Panc1 (cell line): Measurements from ENCODE around the gene ALKBH2. TPM values are rescaled to one million over a fixed set of nuclear protein-coding genes. Genes with fewer than 3 reads are reported as not detected.

Experiments
- ATAC-seq: fragments of 200-7000 bp; cut with Tn5 transposase; 2 replicates; pipeline ENCODE4 v1.9.1; 2020; ENCODE audit warnings: mild to moderate bottlenecking, moderate library complexity
- BruUV-seq: library from RNA; stranded (reverse); fragments of 400-500 nt; replicated peaks from 2 replicates; lab custom pipeline; 2021; lab: Mats Ljungman, UMichigan
- CTCF ChIA-PET: fragments of 300-600 bp; sonication (Branson Sonifier 250); formaldehyde crosslinking; loops from one replicate; lab custom pipeline; 2022; ENCODE audit warnings: antibody characterized with exemption; lab: Charles Lee
- POLR2A ChIA-PET: fragments of 300-600 bp; sonication (Branson Sonifier 250); formaldehyde crosslinking; loops from one replicate; lab custom pipeline; 2022; ENCODE audit warnings: antibody characterized with exemption; lab: Charles Lee
- DNase-seq: peaks from one replicate; pipeline ENCODE4 v3.0.0-alpha.2; 2010; ENCODE audit warnings: low read depth, low spot score
- H3K27ac ChIP-seq: 2 replicates; pipeline ENCODE4 v1.5.1; 2011; ENCODE audit warnings: mild to moderate bottlenecking, low read length, inconsistent platforms
- H3K27me3 ChIP-seq: fragments of 200-500 bp; sonication (Bioruptor generic); 2 replicates; pipeline ENCODE4 v1.6.0; 2014; ENCODE audit warnings: low read length, inconsistent platforms; ENCODE audit not compliant: control insufficient read depth, insufficient read depth
- H3K36me3 ChIP-seq: fragments of 200-500 bp; sonication (Bioruptor generic); 2 replicates; pipeline ENCODE4 v1.5.1; 2014; ENCODE audit warnings: inconsistent platforms, mild to moderate bottlenecking, low read length, moderate library complexity; ENCODE audit not compliant: control insufficient read depth, insufficient read depth
- H3K4me1 ChIP-seq: 2 replicates; pipeline ENCODE4 v1.5.1; 2011; ENCODE audit warnings: inconsistent platforms, mild to moderate bottlenecking, low read length, moderate library complexity; ENCODE audit not compliant: control insufficient read depth, insufficient read depth
- H3K4me3 ChIP-seq, 2 experiments: 2 replicates each; pipeline ENCODE4 v1.5.1; 2011 to 2012; ENCODE audit warnings: low read depth in 2 of 2, low read length in 2 of 2, mild to moderate bottlenecking in 2 of 2, inconsistent platforms in 1 of 2, moderate library complexity in 1 of 2
- H3K9me3 ChIP-seq: fragments of 200-500 bp; sonication (Bioruptor generic); 2 replicates; pipeline ENCODE4 v1.5.1; 2014; ENCODE audit warnings: low read depth, mild to moderate bottlenecking, inconsistent platforms, low read length, moderate library complexity; ENCODE audit not compliant: control insufficient read depth, insufficient read depth
- CTCF ChIP-seq: fragments of 450-650 bp; IDR thresholded peaks from 2 replicates; pipeline ENCODE4 v1.5.1; 2017; ENCODE audit warnings: mild to moderate bottlenecking
- POLR2AphosphoS5 ChIP-seq: IDR thresholded peaks from 2 replicates; pipeline ENCODE4 v1.6.1; 2012; ENCODE audit warnings: mild to moderate bottlenecking, low read depth, low read length, moderate library complexity
- SIN3A ChIP-seq: IDR thresholded peaks from 2 replicates; pipeline ENCODE4 v1.6.1; 2012; ENCODE audit warnings: low read depth, mild to moderate bottlenecking, low read length, moderate library complexity, borderline replicate concordance; ENCODE audit not compliant: insufficient read depth
- TCF7L2 ChIP-seq: IDR thresholded peaks from 2 replicates; pipeline ENCODE4 v1.6.1; 2011; ENCODE audit warnings: mild to moderate bottlenecking, low read depth, low read length, inconsistent platforms
- in situ Hi-C: cut with HindIII; loops from 2 replicates; pipeline ENCODE4 v1.10.0; 2016; ENCODE audit warnings: low sequenced_read_pairs, low pct_unique_long_range_greater_than_20kb
- intact Hi-C: fragments of 100-400 bp; cut with micrococcal nuclease; formaldehyde crosslinking; loops from one replicate; pipeline ENCODE4 v1.10.0; 2022; ENCODE audit not compliant: unreplicated experiment
- total RNA-seq: library from RNA; stranded (reverse); gene quantifications from one replicate; pipeline ENCODE4 v1.2.1, GENCODE V29; 2021; ENCODE audit not compliant: unreplicated experiment
- TF ChIP-seq, protein P1 (sequence below), 2 experiments: IDR thresholded peaks; 2 replicates each; pipeline ENCODE4 v1.6.1; 2011 to 2012; ENCODE audit warnings: low read depth in 2 of 2, control low read depth in 1 of 2, low read length in 1 of 2, mild to moderate bottlenecking in 1 of 2, moderate library complexity in 1 of 2; ENCODE audit not compliant: insufficient read depth in 1 of 2

Gene ALKBH2
- total RNA-seq, 1 experiment from 2014 or later, result 41.6 TPM

- no peaks in the 10 kb centered on the region for H3K36me3 ChIP-seq
- ATAC-seq (no peak), DNase-seq (no peak)
- in situ Hi-C loops, result no loop called here
- no peaks in the 10 kb centered on the region for H3K9me3 ChIP-seq
- intact Hi-C loops, result loop anchor here (5.0 to 10.0 kb wide), 2 partner anchors 140 to 273 kb away; no protein-coding TSS in a partner anchor
- H3K27me3 ChIP-seq, result no peaks in the 10 kb centered on the region
- H3K4me1 ChIP-seq, result peaks cover 18% of the 10 kb centered on the region
- ChIA-PET POLR2A (no interaction called here), CTCF (interaction anchor here (0.7 kb wide), 1 partner anchor 141 kb away, joined by 3 read pairs; no protein-coding TSS in a partner anchor)
- TF ChIP-seq SIN3A, result no peak
- TF ChIP-seq TCF7L2, result no peak
- no peak for TF ChIP-seq POLR2AphosphoS5
- TF ChIP-seq, protein P1, sequence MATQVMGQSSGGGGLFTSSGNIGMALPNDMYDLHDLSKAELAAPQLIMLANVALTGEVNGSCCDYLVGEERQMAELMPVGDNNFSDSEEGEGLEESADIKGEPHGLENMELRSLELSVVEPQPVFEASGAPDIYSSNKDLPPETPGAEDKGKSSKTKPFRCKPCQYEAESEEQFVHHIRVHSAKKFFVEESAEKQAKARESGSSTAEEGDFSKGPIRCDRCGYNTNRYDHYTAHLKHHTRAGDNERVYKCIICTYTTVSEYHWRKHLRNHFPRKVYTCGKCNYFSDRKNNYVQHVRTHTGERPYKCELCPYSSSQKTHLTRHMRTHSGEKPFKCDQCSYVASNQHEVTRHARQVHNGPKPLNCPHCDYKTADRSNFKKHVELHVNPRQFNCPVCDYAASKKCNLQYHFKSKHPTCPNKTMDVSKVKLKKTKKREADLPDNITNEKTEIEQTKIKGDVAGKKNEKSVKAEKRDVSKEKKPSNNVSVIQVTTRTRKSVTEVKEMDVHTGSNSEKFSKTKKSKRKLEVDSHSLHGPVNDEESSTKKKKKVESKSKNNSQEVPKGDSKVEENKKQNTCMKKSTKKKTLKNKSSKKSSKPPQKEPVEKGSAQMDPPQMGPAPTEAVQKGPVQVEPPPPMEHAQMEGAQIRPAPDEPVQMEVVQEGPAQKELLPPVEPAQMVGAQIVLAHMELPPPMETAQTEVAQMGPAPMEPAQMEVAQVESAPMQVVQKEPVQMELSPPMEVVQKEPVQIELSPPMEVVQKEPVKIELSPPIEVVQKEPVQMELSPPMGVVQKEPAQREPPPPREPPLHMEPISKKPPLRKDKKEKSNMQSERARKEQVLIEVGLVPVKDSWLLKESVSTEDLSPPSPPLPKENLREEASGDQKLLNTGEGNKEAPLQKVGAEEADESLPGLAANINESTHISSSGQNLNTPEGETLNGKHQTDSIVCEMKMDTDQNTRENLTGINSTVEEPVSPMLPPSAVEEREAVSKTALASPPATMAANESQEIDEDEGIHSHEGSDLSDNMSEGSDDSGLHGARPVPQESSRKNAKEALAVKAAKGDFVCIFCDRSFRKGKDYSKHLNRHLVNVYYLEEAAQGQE (IDR thresholded peaks at IDR 0.05; ENCODE audit: insufficient read depth in 1 of 2, low read depth in 2 of 2, low read length in 1 of 2), result no peak
- TF ChIP-seq CTCF, result no peak
- no peak overlapping the region for H3K27ac ChIP-seq
- no TSS peak for BruUV-seq
- H3K4me3 ChIP-seq, result no peak overlapping the region
Measured at GRCh38 chr12:109114644-109115043, 21.4 kb upstream of the ALKBH2 start.

DNA sequence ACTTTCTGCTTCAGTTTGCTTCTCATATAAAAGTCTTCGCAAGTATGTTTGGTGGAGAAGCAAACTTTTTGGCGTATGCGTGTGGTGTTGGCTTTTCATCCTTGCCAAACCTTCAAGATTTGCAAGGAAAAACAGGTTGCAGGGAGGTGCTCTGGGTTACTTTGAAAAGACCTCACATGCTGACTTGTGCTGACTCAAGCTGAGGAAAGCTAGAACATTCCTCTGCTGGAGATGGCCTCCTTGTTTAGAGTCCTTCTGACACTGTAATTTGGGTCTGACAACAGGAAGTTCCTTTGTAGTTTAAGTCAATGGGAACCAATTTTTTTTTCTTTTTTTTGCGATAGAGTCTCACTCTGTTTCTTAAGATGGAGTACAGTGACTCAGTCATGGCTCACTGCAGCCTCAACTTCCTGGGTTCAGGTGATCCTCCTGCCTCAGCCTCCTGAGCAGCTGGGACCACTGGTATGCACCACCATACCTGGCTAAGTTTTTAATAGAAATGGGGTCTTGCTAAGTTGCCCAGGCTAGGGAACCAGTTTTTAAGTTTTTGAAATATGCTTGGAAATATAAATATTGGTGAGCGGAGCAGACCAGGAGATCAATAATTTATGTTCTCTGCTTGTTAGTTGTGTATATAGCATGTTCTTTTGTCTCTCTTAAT lies 20.5 kb upstream of the ALKBH2 start:
- no TSS peak for BruUV-seq
- Histone ChIP-seq H3K4me1 (peaks cover 18% of the 10 kb centered on the region), H3K36me3 (no peaks in the 10 kb centered on the region), H3K9me3 (no peaks in the 10 kb centered on the region), H3K4me3 (no peak overlapping the region), H3K27me3 (no peaks in the 10 kb centered on the region), H3K27ac (no peak overlapping the region)
- TF ChIP-seq CTCF, result no peak
- TF ChIP-seq, protein P1 (IDR thresholded peaks at IDR 0.05; ENCODE audit: insufficient read depth in 1 of 2, low read depth in 2 of 2, low read length in 1 of 2), result no peak
- no peak for TF ChIP-seq SIN3A
- no peak for TF ChIP-seq TCF7L2
- no peak for TF ChIP-seq POLR2AphosphoS5
- no peak for DNase-seq
- ChIA-PET POLR2A (no interaction called here), CTCF (no interaction called here)
- no peak for ATAC-seq
- intact Hi-C loops (loop anchor here (5.0 to 10.0 kb wide), 2 partner anchors 141 to 274 kb away; no protein-coding TSS in a partner anchor), in situ Hi-C loops (no loop called here)
